GM12875 (cell line): ENCODE measurements around the gene DNM3.
A peak's percentile ranks its signal among the peaks of the same experiment; 100 is the strongest.

Source experiments
- H3K4me3 ChIP-seq: one replicate; pipeline ENCODE4 v1.5.1; 2011; ENCODE audit warnings: low read depth, low read length, control low read depth
- TF ChIP-seq, protein P1 (sequence below): IDR thresholded peaks from 2 replicates; pipeline ENCODE4 v1.5.1; 2011; ENCODE audit warnings: low read depth, mild to moderate bottlenecking, control low read depth, inconsistent platforms, low read length, moderate library complexity, borderline replicate concordance; ENCODE audit not compliant: insufficient read depth

DNM3 gene

DNA sequence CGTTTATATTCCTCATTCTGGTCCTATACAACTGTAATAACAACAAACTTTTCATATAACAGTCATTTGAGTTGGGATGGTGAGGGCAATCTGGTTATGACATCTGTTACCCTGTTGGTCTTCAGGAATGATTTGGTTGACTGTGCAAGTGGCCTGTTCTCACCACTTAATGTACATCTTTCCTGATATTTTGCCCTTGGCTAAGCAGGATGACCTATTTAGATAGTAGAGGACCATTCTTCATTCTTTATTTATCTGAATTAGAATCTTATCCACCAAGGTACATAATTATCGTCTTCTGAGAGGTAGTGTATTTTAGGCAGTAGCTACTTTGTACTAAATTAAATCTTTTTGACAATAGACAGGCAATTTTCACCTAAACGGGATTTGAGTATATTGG lies 154.3 kb downstream of the DNM3 start:
- TF ChIP-seq, protein P1, sequence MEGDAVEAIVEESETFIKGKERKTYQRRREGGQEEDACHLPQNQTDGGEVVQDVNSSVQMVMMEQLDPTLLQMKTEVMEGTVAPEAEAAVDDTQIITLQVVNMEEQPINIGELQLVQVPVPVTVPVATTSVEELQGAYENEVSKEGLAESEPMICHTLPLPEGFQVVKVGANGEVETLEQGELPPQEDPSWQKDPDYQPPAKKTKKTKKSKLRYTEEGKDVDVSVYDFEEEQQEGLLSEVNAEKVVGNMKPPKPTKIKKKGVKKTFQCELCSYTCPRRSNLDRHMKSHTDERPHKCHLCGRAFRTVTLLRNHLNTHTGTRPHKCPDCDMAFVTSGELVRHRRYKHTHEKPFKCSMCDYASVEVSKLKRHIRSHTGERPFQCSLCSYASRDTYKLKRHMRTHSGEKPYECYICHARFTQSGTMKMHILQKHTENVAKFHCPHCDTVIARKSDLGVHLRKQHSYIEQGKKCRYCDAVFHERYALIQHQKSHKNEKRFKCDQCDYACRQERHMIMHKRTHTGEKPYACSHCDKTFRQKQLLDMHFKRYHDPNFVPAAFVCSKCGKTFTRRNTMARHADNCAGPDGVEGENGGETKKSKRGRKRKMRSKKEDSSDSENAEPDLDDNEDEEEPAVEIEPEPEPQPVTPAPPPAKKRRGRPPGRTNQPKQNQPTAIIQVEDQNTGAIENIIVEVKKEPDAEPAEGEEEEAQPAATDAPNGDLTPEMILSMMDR, result no peak
- H3K4me3 ChIP-seq, result no peak overlapping the region

DNA sequence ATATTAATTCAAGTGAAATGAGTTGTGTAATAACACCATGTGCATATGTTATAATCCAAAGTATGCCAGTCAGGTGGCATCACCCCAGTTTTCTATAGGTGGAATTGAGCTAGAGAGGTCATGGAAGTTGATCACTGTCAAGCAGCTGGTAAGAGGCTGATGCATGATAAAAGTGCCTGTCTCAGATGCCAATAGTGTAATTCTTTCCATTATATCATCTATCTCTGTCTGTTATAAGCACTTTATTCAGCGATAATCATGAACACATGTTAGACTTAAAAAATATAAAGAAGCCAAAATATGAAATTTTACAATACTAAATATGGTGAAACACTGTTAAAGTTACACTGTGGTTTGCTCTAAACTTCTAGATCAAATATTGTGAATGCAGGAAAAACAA lies 156.6 kb downstream of the DNM3 start:
- TF ChIP-seq, protein P1, result no peak
- H3K4me3 ChIP-seq, result no peak overlapping the region

- no peak overlapping the region for H3K4me3 ChIP-seq
- TF ChIP-seq, protein P1, result no peak
Measured at GRCh38 chr1:171998711-171999110, 157.4 kb downstream of the DNM3 start.

DNA sequence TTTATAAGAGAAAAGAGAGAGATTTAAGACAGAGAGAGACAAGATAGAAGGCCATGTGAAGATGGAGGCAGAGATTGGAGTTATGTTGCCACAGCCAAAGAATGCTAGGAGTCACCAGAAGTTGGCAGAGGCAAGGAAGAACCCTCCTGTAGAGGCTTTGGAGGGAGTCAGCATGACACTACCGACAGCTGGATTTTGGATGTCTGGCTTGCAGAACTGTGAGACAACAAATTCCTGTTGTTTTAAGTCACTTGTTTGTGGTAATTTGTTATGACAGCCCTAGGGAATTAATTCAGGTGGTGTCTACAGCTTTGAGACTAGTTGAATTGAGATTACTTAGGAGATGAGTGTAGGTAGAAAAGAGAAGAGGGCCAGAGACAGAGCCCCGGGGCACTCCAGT lies 158.5 kb downstream of the DNM3 start:
- H3K4me3 ChIP-seq, result no peak overlapping the region
- TF ChIP-seq, protein P1, result no peak

DNA sequence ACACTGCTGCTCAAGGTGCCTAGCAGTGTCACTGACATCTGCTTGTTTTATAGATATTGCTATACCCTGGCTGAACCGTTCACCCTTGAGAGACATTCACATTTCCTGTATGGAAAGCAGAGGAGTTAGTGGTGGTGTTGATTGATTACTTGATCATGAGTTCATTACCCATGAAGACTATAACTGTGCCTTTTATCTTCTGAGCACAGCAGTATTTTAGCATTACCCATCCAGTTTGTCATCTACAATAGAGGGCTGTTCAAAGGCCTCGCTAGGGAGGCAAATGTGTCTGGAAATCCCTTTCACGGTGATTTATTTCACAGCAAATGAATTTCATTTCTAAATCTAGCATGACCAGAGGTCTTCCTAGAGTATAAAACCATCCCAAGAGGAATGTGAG lies 160.0 kb downstream of the DNM3 start:
- no peak overlapping the region for H3K4me3 ChIP-seq
- TF ChIP-seq, protein P1, result no peak

- TF ChIP-seq, protein P1, result peak; percentile 44; the same call in 1 of the 2 replicates
- H3K4me3 ChIP-seq, result no peak overlapping the region
Measured at GRCh38 chr1:172002725-172003345, 161.5 kb downstream of the DNM3 start.

GRCh38 chr1:172003766-172004530 lies 162.7 kb downstream of the DNM3 start:
- no peak overlapping the region for H3K4me3 ChIP-seq
- TF ChIP-seq, protein P1, result no peak
